ENCODE results near the gene LMO3.
A peak's percentile ranks its signal among the peaks of the same experiment; 100 is the strongest.

LMO3 gene

GRCh38 chr12:16606991-16607390 is 1.0 kb upstream of the LMO3 start:
- no peak overlapping the region for H3K4me3 Mint-ChIP-seq
- H3K27ac Mint-ChIP-seq = no peak overlapping the region
- H3K27me3 Mint-ChIP-seq = peaks cover 20% of the 10 kb centered on the region
- ATAC-seq (ENCODE audit: low read depth) (no peak), DNase-seq (ENCODE audit: low spot score in 2 of 2) (no peak)
- no peaks in the 10 kb centered on the region for H3K36me3 Mint-ChIP-seq
- no peaks in the 10 kb centered on the region for H3K9me3 Mint-ChIP-seq
- H3K4me1 Mint-ChIP-seq = no peaks in the 10 kb centered on the region

- no peak for ATAC-seq (ENCODE audit: low read depth)
Observed at GRCh38 chr12:16606201-16606849, 363 bp upstream of the LMO3 start.

GRCh38 chr12:16605642-16606116 is 283 bp downstream of the LMO3 start:
- Mint-ChIP-seq H3K4me3 (no peak overlapping the region), H3K27ac (no peak overlapping the region), H3K36me3 (no peaks in the 10 kb centered on the region), H3K4me1 (no peaks in the 10 kb centered on the region), H3K9me3 (no peaks in the 10 kb centered on the region), H3K27me3 (peaks cover 20% of the 10 kb centered on the region)
- no peak for DNase-seq (ENCODE audit: low spot score in 2 of 2)
- no peak for ATAC-seq (ENCODE audit: low read depth)

More at GRCh38 chr12:16606201-16606849, 363 bp upstream of the LMO3 start:
- no peak overlapping the region for H3K27ac Mint-ChIP-seq
- H3K9me3 Mint-ChIP-seq = no peaks in the 10 kb centered on the region
- no peaks in the 10 kb centered on the region for H3K4me1 Mint-ChIP-seq
- H3K4me3 Mint-ChIP-seq = peak overlapping the region; percentile 55
- DNase-seq (ENCODE audit: low spot score in 2 of 2) = no peak
- H3K36me3 Mint-ChIP-seq = no peaks in the 10 kb centered on the region
- peaks cover 20% of the 10 kb centered on the region for H3K27me3 Mint-ChIP-seq

GRCh38 chr12:16604596-16605252 is 1.2 kb downstream of the LMO3 start:
- H3K27me3 Mint-ChIP-seq = peaks cover 17% of the 10 kb centered on the region
- H3K36me3 Mint-ChIP-seq = no peaks in the 10 kb centered on the region
- H3K4me1 Mint-ChIP-seq = no peaks in the 10 kb centered on the region
- H3K9me3 Mint-ChIP-seq = no peaks in the 10 kb centered on the region
- ATAC-seq (ENCODE audit: low read depth) = no peak
- no peak overlapping the region for H3K27ac Mint-ChIP-seq
- DNase-seq (ENCODE audit: low spot score in 2 of 2) = no peak
- H3K4me3 Mint-ChIP-seq = no peak overlapping the region

DNA sequence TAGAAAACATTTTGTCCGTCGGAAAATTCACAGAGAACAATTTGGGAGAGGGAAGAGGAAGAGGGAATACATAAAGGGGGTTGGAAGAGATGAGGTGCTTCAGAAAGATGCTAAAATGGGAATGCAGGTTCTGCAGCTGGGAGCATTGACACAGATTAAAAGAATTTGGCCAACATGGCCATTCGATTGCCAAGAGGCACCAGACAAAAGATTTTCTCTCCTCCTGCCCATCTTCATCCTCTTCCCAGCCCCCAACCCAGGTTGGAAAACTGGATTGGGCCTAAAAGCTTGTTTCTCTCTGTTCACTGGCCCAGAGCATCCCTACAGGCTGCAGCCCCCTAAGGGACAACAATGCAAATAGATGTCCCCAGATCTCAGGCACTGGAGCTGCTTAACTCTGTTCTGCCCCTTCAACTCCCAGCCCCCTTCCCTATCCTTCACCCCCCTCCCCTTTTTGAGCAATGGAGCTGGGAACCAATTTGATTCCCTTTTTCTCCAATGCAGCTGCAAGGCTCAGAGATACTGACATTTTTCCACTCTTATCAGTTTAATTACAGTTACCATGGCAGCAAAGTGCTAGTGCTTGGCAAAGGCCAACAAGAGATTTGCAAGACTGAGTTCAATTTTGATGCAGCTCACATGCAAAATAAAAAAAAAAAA is 1.9 kb downstream of the LMO3 start:
- Mint-ChIP-seq H3K4me1 (no peaks in the 10 kb centered on the region), H3K27ac (no peak overlapping the region), H3K4me3 (no peak overlapping the region), H3K27me3 (peaks cover 17% of the 10 kb centered on the region), H3K36me3 (no peaks in the 10 kb centered on the region), H3K9me3 (no peaks in the 10 kb centered on the region)
- ATAC-seq (ENCODE audit: low read depth) (no peak), DNase-seq (ENCODE audit: low spot score in 2 of 2) (no peak)

DNA sequence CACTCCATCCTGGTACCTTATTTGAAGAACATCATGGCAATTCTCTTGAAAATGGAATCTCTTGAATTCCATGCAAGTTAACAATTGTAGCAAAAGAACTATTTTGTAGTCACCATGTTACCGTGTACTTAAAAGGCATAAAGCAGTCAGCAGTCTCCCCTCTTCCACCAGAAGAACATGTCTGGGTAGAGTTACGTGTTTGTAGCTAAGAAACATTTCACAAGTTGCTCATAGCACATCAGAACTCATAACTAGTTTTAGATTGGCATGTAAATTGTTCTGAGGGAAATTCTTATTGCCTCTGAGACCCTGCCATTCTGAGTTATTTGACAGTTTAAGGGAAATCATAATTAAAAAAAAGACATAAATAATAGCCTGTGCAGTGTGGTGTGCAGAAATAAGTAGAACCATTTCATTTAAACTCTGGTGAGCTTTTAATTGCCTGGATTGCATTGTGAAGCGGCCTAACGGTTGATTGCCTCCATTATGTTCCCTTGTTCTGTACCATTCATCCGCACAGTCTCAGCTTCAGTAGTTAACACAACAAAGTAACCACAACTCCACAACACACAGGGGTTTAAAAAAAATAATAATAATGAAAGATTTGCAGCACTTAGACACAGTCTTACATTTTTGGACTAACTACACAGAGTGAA is 2.6 kb downstream of the LMO3 start:
- Mint-ChIP-seq H3K36me3 (no peaks in the 10 kb centered on the region), H3K27me3 (peaks cover 15% of the 10 kb centered on the region), H3K4me1 (no peaks in the 10 kb centered on the region), H3K4me3 (no peak overlapping the region), H3K27ac (no peak overlapping the region), H3K9me3 (no peaks in the 10 kb centered on the region)
- DNase-seq (ENCODE audit: low spot score in 2 of 2) = no peak
- no peak for ATAC-seq (ENCODE audit: low read depth)

GRCh38 chr12:16602412-16602811 is 3.5 kb downstream of the LMO3 start:
- Mint-ChIP-seq H3K4me1 (no peaks in the 10 kb centered on the region), H3K27ac (no peak overlapping the region), H3K27me3 (peaks cover 9% of the 10 kb centered on the region), H3K9me3 (no peaks in the 10 kb centered on the region), H3K4me3 (no peak overlapping the region), H3K36me3 (no peaks in the 10 kb centered on the region)
- ATAC-seq (ENCODE audit: low read depth) (no peak), DNase-seq (ENCODE audit: low spot score in 2 of 2) (no peak)

- no peaks in the 10 kb centered on the region for H3K4me1 Mint-ChIP-seq
- no peak for ATAC-seq (ENCODE audit: low read depth)
- no peak overlapping the region for H3K27ac Mint-ChIP-seq
- DNase-seq (ENCODE audit: low spot score in 2 of 2) = no peak
- H3K9me3 Mint-ChIP-seq = no peaks in the 10 kb centered on the region
- H3K4me3 Mint-ChIP-seq = no peak overlapping the region
- peaks cover under 1% of the 10 kb centered on the region for H3K27me3 Mint-ChIP-seq
- no peaks in the 10 kb centered on the region for H3K36me3 Mint-ChIP-seq
Observed at GRCh38 chr12:16600525-16600924, 5.4 kb downstream of the LMO3 start.

DNA sequence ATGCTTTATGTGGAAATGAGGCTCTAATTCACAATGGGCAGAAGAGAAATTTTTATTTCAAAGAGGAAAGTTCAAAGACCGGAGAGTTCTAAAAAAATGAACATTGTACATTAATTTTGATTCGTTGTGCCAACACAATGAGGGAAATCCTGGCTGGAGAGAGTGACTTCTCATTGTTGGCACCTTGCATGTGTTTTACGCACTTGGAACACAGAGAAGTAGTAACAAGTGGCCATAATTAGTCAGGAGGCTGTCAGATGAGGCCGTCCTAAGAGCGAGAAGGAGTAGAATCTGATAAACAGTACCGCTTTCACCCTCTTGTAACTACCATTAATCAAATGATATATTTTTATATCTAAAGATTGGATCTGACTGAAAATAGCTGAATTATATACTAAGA is 6.9 kb downstream of the LMO3 start:
- no peak for DNase-seq (ENCODE audit: low spot score in 2 of 2)
- no peaks in the 10 kb centered on the region for H3K27me3 Mint-ChIP-seq
- H3K36me3 Mint-ChIP-seq = no peaks in the 10 kb centered on the region
- H3K9me3 Mint-ChIP-seq = no peaks in the 10 kb centered on the region
- H3K27ac Mint-ChIP-seq = no peak overlapping the region
- no peak overlapping the region for H3K4me3 Mint-ChIP-seq
- no peaks in the 10 kb centered on the region for H3K4me1 Mint-ChIP-seq
- ATAC-seq (ENCODE audit: low read depth) = no peak

- H3K27ac Mint-ChIP-seq = no peak overlapping the region
- no peak overlapping the region for H3K4me3 Mint-ChIP-seq
- no peak for DNase-seq (ENCODE audit: low spot score in 2 of 2)
- no peaks in the 10 kb centered on the region for H3K4me1 Mint-ChIP-seq
- H3K36me3 Mint-ChIP-seq = no peaks in the 10 kb centered on the region
- no peak for ATAC-seq (ENCODE audit: low read depth)
- no peaks in the 10 kb centered on the region for H3K27me3 Mint-ChIP-seq
- H3K9me3 Mint-ChIP-seq = no peaks in the 10 kb centered on the region
Observed at GRCh38 chr12:16594797-16595196, 11.2 kb downstream of the LMO3 start.

DNA sequence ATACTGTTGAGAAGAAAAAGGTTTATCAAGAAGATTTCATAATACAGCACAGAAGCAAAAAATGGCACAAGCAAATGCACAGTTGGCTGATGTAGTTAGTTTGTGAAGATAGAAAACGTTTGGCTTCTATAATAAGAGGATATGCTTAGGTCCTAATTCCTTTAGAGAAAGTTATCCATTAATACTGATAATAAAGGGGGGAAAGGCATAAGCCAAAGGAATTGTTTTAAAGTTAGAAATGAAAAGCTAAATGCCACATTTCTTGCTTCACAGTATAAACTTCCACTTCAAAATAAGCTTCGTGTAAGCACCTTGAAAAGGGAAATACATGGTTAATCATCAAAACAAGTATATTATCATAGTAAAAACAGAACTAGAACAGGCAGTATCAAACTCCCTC is 12.4 kb downstream of the LMO3 start:
- no peak overlapping the region for H3K4me3 Mint-ChIP-seq
- no peaks in the 10 kb centered on the region for H3K27me3 Mint-ChIP-seq
- H3K36me3 Mint-ChIP-seq = no peaks in the 10 kb centered on the region
- DNase-seq (ENCODE audit: low spot score in 2 of 2) = no peak
- no peak overlapping the region for H3K27ac Mint-ChIP-seq
- H3K4me1 Mint-ChIP-seq = no peaks in the 10 kb centered on the region
- no peak for ATAC-seq (ENCODE audit: low read depth)
- no peaks in the 10 kb centered on the region for H3K9me3 Mint-ChIP-seq

DNA sequence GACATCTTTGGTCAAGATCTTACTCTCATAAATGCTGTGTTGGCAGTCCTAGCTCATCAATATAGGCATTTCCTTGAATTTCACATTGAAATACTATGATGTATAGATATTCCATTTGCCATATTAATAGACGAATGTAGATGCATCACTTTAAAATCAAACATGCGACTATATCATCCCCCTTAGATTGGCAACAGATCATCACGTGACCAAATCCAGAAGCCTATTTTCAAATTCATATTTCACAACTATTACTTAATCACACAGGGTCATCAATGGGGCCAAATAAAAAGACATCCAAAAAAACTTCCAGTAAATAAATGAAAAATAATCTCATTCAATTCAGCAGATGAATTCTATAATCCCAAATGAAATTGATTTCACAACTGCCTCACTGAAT is 15.3 kb downstream of the LMO3 start:
- no peak overlapping the region for H3K4me3 Mint-ChIP-seq
- no peaks in the 10 kb centered on the region for H3K9me3 Mint-ChIP-seq
- DNase-seq (ENCODE audit: low spot score in 2 of 2) (no peak), ATAC-seq (ENCODE audit: low read depth) (no peak)
- no peak overlapping the region for H3K27ac Mint-ChIP-seq
- H3K36me3 Mint-ChIP-seq = no peaks in the 10 kb centered on the region
- no peaks in the 10 kb centered on the region for H3K27me3 Mint-ChIP-seq
- H3K4me1 Mint-ChIP-seq = no peaks in the 10 kb centered on the region

DNA sequence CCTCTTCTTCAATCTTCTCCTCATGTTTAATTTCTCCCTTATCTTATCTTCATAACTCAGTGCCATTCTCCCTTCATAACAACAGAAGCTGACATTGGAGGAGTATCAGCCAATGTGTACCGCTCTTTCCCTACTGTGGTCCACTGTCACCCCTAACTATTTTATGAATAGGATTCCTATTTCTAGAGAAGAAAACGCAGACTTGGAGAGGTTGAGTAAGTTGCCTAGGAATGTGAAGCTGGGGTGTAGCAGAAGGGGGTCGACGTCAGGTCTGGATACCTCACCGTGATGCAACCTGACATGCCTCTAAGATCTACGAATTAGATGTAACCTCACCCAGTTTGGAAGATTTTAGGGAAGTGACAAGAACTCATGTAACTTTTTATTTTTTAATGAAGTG is 17.1 kb downstream of the LMO3 start:
- peaks cover 2% of the 10 kb centered on the region for H3K9me3 Mint-ChIP-seq
- no peak overlapping the region for H3K4me3 Mint-ChIP-seq
- H3K4me1 Mint-ChIP-seq = no peaks in the 10 kb centered on the region
- no peaks in the 10 kb centered on the region for H3K27me3 Mint-ChIP-seq
- ATAC-seq (ENCODE audit: low read depth) (no peak), DNase-seq (ENCODE audit: low spot score in 2 of 2) (no peak)
- no peaks in the 10 kb centered on the region for H3K36me3 Mint-ChIP-seq
- no peak overlapping the region for H3K27ac Mint-ChIP-seq

- H3K36me3 Mint-ChIP-seq = no peaks in the 10 kb centered on the region
- no peak for ATAC-seq (ENCODE audit: low read depth)
- peaks cover 6% of the 10 kb centered on the region for H3K9me3 Mint-ChIP-seq
- DNase-seq (ENCODE audit: low spot score in 2 of 2) = no peak
- no peak overlapping the region for H3K4me3 Mint-ChIP-seq
- H3K27me3 Mint-ChIP-seq = no peaks in the 10 kb centered on the region
- H3K4me1 Mint-ChIP-seq = no peaks in the 10 kb centered on the region
- H3K27ac Mint-ChIP-seq = no peak overlapping the region
Observed at GRCh38 chr12:16587514-16587913, 18.4 kb downstream of the LMO3 start.
